Bronchial epithelial cell (primary cell): ENCODE measurements around the gene TNNT2. TPM values are rescaled to one million over a fixed set of nuclear protein-coding genes. Genes with fewer than 3 reads are reported as not detected.

Experiments
- DNase-seq: peaks from one replicate; pipeline ENCODE4 v3.0.0-alpha.2; 2010; ENCODE audit warnings: low read depth
- FAIRE-seq: peaks from 2 replicates; lab custom pipeline; 2011; peaks lifted over from hg19 to GRCh38; lab: Jason Lieb, UNC
- H3K27me3 ChIP-seq: 2 replicates; pipeline ENCODE4 v1.5.1; 2011; ENCODE audit warnings: low read length; ENCODE audit not compliant: control insufficient read depth, insufficient read depth
- H3K36me3 ChIP-seq: 2 replicates; pipeline ENCODE4 v1.5.1; 2011; ENCODE audit warnings: low read length; ENCODE audit not compliant: control insufficient read depth, insufficient read depth
- H3K4me3 ChIP-seq: 2 replicates; pipeline ENCODE4 v1.5.1; 2011; ENCODE audit warnings: mild to moderate bottlenecking, low read depth, low read length, control low read depth
- total RNA-seq: library from RNA; depleted of rRNA; stranded (reverse); fragments of >200 nt; gene quantifications from 2 replicates; pipeline ENCODE4 v1.2.1, GENCODE V29; 2014
- TF ChIP-seq, protein P1 (sequence below): IDR thresholded peaks from 2 replicates; pipeline ENCODE4 v1.5.1; 2011; ENCODE audit warnings: mild to moderate bottlenecking, moderate library complexity, low read length, control low read depth, inconsistent platforms; ENCODE audit not compliant: insufficient read depth, severe bottlenecking

The TNNT2 gene
- total RNA-seq, 1 donor from 2014 or later, result 0.26 TPM

DNA sequence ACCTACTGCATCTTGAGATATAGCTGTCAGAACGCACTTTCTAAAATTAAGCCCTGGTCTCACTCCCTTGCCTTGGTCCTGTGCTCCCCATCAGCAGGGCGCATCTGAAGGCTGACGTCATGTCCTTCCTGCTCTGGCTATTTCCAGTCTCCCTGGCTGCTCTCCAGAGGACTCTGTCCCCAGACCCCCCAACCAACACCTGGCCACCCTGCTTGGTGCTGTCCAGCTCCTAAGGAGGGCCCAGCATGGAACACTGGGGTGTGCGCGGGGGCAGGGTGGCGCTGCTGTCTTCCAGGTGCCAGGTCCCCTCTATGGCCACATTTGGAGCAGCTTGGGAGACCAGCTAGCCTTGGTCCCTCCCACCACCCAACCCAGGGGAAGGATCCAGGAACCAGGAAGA, 8.3 kb downstream of the TNNT2 start:
- TF ChIP-seq, protein P1, sequence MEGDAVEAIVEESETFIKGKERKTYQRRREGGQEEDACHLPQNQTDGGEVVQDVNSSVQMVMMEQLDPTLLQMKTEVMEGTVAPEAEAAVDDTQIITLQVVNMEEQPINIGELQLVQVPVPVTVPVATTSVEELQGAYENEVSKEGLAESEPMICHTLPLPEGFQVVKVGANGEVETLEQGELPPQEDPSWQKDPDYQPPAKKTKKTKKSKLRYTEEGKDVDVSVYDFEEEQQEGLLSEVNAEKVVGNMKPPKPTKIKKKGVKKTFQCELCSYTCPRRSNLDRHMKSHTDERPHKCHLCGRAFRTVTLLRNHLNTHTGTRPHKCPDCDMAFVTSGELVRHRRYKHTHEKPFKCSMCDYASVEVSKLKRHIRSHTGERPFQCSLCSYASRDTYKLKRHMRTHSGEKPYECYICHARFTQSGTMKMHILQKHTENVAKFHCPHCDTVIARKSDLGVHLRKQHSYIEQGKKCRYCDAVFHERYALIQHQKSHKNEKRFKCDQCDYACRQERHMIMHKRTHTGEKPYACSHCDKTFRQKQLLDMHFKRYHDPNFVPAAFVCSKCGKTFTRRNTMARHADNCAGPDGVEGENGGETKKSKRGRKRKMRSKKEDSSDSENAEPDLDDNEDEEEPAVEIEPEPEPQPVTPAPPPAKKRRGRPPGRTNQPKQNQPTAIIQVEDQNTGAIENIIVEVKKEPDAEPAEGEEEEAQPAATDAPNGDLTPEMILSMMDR, result no peak
- DNase-seq (no peak), FAIRE-seq (no peak)
- H3K27me3 ChIP-seq, result peaks cover 22% of the 10 kb centered on the region
- no peak overlapping the region for H3K4me3 ChIP-seq
- H3K36me3 ChIP-seq, result no peaks in the 10 kb centered on the region

DNA sequence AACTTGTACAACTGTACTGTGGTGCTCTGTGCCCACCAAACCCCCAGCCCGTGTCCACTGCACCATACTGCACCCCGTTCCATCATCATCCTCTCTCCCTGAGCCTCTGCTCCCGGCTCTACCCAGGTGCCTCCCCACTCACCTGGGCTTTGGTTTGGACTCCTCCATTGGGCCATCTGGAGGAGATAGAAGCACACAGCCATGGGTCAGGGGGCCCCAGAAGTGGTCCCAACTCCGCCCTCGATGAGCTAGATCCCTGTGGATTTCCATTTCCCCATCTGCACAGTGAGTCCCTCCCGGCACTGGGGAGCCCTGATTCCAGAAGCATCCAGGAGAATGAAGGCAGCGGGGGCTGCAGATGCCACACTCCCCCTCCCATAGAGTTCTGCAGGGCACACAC, 10.8 kb downstream of the TNNT2 start:
- FAIRE-seq, result no peak
- H3K27me3 ChIP-seq, result peaks cover 10% of the 10 kb centered on the region

DNA sequence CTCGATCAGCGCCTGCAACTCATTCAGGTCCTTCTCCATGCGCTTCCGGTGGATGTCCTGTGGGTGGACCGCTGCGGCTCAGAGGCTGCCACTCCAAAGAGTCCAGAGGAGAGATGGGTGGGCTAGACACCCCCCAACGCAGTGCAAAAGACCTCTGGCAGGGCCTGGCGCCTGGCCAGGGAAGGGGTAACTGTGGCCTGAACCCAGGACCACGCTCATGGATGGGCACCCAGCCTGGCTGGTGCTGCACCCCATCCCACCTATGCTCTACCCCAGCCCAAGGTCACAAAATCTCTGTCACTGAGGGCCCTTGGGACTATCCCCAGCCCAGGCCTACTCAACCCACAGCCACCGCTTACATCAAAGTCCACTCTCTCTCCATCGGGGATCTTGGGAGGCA, 12.2 kb downstream of the TNNT2 start:
- FAIRE-seq, result no peak

More for the DNA sequence above, 10.8 kb downstream of the TNNT2 start:
- TF ChIP-seq, protein P1, result no peak
- no peaks in the 10 kb centered on the region for H3K36me3 ChIP-seq
- H3K4me3 ChIP-seq, result no peak overlapping the region
- DNase-seq, result no peak

DNA sequence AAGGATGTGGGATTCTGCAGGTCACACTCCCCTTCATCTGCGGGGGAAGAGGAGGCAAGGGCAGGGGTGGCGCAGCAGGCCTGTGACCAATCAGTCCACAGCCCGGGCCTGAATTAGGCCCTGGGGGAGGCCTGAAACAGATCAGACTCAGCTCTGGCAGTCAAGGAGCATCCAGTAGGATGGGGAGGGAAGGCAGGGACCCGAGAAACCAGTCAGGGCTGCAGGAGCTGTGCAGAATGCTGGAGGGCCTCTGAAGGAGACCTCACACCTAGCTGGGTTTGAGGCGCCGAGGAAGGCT, 12.7 kb downstream of the TNNT2 start:
- H3K36me3 ChIP-seq, result no peaks in the 10 kb centered on the region
- no peak for DNase-seq
- TF ChIP-seq, protein P1, result no peak
- no peak overlapping the region for H3K4me3 ChIP-seq
- peaks cover 8% of the 10 kb centered on the region for H3K27me3 ChIP-seq
- FAIRE-seq, result no peak

More for the DNA sequence above, 12.2 kb downstream of the TNNT2 start:
- Histone ChIP-seq H3K4me3 (no peak overlapping the region), H3K27me3 (peaks cover 10% of the 10 kb centered on the region), H3K36me3 (no peaks in the 10 kb centered on the region)
- TF ChIP-seq, protein P1, result no peak
- no peak for DNase-seq

DNA sequence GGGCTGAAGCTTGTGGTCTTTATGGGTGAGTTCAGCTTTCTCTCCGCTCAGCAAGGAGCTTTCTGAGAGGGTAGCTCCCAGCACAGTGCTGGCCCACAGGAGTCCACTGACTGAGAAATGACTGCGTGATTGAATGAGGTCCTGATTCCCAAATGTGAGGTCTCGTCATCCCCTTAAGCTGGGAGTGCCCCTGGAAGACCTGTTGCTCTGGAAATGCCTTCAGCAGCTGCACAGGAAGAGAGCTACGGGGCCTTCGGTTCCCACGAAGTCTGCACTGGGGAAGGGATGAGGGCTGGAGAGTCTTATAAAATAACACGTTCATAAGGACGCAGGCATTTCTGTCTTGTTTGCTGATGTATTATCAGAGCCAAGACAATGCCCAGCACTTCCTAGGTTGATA, 14.0 kb downstream of the TNNT2 start:
- FAIRE-seq, result no peak
- peaks cover 4% of the 10 kb centered on the region for H3K27me3 ChIP-seq
- no peak for DNase-seq
- H3K36me3 ChIP-seq, result no peaks in the 10 kb centered on the region
- H3K4me3 ChIP-seq, result no peak overlapping the region
- TF ChIP-seq, protein P1, result no peak

DNA sequence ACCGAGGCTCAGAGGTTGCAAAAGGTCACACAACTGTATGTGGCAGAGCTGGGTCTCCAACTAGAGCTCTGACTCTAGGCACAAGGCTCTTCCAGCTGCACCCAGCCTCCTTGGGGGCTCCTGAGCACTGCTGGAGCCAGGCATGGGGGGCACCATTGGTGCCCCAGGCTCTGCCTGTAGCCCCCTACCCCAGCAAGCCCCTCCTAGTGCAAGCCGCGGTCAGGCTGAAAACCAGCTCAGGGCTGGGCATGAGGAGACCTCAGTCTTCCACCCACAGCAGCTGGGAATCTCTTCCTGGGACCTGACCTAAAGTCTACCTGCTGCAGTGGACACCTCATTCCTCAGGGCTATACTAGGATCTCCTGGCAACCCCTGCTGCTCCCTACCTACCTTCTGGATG, 14.6 kb downstream of the TNNT2 start:
- H3K4me3 ChIP-seq, result no peak overlapping the region
- H3K36me3 ChIP-seq, result no peaks in the 10 kb centered on the region
- H3K27me3 ChIP-seq, result peaks cover 4% of the 10 kb centered on the region
- DNase-seq, result no peak
- TF ChIP-seq, protein P1, result no peak
- FAIRE-seq, result no peak
